NCI-H1930 (cell line): ENCODE measurements around the gene DNAJC11.
"Not testable (repeated sequence)": the region's sequence is repeated elsewhere in the genome, so short reads cannot be mapped to it uniquely, and the experiment has no call there.

ENCODE experiments used
- DNase-seq, 2 experiments: peaks; one replicate each; lab custom pipeline; 2025; lab: John Stamatoyannopoulos, UW

Gene DNAJC11

DNA sequence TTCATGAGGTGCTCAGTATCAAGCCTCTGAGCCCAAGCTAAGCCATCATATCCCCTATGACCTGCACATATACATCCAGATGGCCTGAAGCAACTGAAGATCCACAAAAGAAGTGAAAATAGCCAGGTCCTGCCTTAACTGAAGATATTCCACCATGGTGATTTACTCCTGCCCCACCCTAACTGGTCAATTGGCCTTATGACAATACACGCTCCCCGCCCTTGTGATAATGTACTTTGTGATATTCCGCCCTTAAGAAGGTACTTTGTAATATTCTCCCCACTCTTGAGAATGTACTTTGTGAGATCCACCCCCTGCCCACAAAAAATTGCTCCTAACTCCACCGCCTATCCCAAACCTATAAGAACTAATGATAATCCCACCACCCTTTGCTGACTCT is 1.7 kb downstream of the DNAJC11 start:
- DNase-seq = not testable (repeated sequence)

DNA sequence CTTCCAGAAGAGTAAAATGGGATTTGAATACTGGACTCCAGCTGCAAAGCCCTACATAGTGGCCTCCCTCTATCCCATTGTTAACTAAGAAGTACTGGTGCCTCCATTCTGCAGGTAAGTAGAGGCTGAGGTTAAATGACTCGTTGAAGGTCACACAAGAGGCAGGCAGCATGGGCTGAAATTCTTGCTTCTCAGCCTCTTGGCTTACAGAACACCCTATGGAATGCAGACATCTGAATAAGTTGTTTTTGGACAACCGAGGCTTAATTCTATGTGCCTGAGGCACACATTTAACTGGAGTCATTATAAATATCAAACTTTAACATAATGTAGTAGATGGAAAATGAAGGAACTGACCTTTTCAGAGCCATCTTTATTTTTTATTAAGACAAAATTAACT is 5.7 kb downstream of the DNAJC11 start:
- DNase-seq = no peak

DNA sequence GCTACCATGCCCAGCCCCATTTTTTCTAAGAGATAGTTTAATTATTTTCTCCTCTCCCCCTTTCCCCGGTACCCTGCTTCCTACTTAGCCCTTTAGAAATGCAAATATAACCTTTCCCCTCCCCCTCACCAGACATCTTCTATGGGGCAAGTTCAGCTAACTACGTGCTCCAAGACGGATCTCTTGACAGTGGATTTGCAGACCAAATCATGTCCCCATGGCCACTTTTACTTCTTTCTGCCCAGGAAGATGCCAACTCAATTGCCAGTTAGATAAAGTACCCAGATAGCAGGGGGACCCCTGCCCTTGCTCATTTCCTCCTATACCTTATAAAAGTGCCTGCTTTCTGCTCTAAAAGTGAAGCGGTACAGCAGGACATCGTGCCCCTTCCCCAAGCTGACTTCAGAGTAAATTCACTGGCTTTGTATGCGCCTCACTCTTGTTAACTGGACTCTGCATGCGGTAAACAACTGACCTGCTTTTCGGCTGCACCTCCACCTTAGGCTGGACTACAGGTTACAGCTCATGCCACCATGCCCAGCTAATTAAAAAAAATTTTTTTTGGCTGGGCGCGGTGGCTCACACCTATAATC is 7.4 kb downstream of the DNAJC11 start:
- DNase-seq = no peak

DNA sequence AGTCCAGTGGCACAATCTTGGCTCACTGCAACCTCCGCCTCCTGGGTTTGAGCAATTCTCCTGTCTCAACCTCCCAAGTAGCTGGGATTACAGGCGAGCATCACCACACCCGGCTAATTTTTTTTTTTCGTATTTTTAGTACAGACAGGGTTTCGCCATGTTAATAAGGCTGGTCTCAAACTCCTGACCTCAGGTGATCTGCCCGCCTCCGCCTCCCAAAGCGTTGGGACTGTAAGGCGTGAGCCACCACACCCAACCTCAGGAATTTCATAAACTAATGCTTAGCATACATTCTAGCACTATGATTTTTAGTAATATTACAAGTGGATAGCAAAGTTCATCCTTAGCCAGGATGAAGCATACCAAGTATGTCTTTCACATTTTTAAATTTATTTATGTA is 8.7 kb downstream of the DNAJC11 start:
- no peak for DNase-seq

DNA sequence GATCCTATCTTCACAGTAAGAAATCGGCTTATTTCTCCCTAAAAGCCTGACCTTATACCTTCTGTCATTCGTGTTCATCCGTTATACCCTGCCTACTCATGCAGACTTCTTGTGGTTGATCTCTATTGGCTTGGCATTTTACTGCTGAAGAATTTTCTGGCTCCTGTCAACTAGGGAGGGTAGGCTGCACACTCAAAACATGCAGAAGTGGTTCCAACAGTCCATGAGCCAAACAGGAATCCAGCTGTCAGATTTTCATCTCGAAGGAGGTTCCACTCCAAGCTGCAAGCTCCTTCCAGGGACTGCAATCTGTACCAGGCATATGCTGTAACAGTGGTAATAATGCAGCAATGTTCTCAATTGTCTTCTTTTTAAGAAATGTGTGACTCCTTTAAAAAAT is 10.1 kb downstream of the DNAJC11 start:
- DNase-seq = no peak

DNA sequence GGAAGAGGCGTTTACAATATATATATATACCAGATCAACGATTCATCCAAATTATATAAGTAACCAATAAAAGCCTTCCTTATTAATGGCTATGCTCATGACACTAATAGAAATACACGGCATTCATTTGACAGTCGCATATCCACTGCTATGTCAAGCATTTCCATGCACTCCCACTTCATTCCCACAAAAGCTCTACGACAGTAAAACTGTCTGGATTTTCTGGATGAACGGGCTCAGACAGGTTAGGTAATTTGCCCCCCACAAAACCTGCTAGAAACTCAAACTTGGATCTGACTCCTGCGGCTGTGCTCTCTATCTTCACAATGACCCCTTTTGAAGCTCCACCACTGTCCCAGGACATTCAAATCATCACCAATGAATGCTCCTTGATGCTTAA is 11.4 kb downstream of the DNAJC11 start:
- no peak for DNase-seq

DNA sequence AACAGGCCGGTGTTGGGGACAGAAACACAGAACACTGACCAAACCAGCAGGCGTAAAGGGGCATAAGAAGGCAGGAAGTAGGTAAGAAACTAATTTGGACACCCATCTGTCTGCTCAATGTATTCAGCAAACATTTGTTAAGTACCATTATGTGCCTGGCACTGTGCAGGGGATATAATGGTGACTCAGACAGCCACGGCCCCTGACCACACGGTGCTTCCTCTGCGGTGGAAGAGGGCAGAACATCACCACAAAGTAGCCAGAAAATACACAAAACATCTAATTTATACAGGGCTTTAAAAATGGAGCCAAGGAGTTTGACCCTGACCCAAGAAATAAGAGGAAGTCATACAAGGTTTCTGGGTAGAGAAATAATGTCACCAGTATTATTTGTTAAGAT is 12.9 kb downstream of the DNAJC11 start:
- DNase-seq = no peak

DNA sequence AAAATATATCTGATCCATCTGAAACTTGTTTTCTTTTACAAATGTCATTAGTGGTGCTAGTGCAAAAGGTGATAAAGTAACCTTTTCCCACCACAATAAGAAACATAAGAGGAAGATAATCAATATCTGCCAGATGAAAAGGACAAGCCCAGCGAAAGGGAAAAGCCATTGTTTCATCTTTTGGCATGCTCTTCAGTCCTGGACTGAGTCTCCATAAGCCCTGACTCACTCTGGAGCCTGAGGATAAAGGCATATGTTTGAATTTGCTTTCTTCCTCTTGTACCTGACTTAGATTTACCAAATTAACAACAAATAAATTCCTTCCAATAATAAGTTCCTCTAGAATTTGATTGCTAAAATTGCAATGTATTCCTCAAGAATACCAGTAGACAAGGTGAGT is 13.6 kb downstream of the DNAJC11 start:
- no peak for DNase-seq

DNA sequence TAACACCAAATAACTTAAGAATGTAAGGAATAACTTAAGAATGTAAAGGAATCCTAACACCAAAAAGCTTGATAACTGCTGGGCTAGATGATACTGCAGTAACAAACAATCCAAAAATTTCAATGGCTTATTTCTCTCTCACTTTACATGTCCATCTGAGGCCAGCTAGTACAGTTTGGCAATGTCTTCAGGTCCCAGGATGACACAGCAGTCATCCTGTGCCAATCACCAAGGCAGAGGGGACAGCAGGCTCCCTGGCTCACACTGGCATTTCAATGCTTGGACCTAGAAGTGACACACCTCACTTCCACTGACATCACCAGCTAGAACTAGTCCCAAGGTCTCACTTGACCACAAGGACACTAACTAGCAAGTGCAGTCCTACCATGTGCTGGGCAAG is 15.3 kb downstream of the DNAJC11 start:
- DNase-seq = no peak

DNA sequence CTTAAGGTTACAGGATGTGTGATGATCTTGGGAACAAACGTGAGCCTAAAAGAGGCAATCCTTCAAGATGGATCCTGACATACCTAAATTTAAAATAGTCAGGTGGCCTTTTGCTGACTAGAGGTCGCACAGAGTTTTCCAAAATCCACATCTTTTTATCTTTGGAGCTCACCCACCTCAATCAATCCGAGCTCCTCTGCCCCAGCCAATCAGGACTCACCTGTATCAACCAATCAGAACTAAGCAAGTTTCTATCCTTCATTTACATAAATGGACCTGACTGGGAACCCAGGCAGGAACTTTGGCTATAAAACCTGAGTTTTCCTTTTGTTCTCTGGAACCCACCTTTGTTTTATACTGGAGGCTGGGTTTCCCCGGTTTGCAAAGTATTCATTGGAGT is 16.2 kb downstream of the DNAJC11 start:
- no peak for DNase-seq

DNA sequence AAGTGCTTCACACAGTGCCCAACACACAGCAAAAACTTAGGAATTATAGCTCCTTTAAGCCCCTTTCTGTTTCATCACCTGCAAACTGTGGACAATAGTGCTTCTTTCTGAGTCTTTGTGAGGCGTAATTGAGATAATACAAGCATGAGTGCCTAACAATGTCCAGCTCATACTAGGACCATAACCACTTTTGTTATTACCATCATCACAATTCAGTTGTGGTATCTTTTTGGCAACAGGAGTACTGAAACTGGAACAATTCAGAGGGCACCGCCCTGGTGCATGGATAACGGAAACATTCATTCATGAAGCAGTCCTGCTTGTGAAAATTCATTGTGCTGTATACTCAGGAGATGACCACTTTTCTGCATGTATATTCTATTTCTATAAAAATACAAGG is 18.2 kb downstream of the DNAJC11 start:
- no peak for DNase-seq

DNA sequence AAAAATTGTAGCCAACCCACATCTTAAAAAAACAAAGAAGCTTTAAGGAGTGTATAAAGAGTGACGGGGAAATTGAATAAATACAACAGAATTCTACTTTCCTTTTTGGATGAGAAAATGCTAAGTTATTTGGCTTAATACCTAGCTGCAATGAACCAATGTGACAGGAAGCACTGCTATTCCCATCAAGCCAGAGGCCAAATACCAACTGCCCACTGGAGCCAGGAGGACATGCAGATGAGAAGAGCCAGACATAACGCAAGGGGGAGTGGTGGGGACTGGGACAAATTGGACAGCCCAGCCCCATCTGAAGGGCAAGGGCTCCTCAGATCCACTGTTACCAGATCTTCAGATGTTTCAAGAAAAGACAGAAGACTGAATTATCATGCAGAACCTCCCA is 25.7 kb downstream of the DNAJC11 start:
- no peak for DNase-seq

DNA sequence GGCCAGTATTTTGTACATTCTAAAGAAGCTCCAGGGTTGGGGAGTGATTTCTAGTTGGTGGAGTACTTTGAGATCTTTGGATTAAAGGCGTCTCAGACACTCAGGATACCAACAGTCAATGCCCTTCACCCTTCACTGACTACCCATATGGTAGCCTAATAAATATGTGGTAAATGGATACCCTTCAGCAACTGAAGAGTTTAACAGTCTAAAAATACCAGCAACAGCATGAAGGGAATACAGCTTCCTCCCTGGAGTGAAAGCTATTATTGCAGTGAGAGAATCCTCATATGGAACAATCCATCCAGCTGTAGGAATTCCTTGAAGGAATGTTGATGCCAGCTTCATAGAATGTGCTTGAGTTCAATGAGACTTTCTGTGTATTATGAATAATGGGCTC is 26.8 kb downstream of the DNAJC11 start:
- DNase-seq = no peak

DNA sequence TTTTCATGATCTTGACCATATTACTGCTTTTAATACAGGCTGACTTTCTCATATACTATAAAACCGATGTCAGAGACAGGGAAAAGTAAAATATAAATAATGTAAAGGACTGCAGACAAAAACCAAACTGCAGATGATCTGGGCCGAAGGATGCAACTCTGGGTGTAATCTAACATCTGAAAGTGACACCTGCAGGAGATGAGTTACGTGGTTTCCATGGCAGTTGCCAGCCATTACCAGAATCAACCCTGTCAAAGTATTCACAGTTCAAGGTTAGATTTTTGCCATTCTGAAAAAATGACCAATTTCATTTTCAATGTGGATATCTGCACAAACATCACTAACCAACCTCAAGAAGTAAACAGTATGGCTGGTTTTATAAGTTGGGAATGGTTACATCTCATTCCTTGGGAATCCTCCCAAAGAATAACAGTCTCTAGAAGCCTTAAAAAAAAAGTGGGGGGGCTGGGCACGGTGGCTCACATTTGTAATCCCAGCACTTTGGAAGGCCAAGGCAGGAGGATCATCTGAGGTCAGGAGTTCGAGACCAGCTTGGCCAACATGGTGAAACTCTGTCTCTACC is 27.7 kb downstream of the DNAJC11 start:
- no peak for DNase-seq

DNA sequence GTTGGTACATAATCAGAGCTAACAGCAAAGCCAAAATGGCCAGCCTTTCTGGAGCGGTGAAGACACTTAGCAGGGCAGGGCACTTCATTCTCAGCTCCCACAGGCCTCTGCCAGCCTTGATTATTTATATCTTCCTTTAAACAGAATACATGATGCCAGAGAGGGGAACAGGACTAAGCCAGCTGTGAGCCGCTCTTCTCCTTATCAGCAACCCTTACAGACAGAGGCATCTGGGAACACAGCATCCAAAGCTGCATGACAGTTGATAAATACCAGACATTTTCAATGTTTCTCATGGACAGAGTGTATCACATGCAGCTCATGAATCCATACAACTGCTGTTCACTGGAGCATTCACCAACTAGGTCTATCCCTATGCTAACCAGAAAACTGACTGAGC is 29.1 kb downstream of the DNAJC11 start:
- DNase-seq = no peak

DNA sequence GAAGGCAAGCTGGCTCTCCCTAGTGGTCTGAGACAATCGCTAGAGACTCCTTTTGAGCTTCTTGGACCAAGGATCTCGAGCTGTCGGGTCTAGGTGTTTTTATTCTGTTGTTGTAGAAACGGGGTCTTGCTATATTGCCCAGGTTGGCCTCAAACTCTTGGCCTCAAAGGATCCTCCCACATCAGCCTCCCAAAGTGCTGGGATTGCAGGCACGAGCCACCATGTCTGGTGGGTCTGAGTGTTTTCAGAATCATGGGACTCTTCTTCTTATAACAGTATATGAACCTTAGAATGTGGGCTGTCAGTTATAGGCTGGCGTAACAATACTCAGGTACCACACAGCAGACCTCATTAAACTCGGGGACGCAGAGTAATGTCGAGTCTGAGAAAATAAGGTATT is 33.1 kb downstream of the DNAJC11 start:
- DNase-seq = no peak

DNA sequence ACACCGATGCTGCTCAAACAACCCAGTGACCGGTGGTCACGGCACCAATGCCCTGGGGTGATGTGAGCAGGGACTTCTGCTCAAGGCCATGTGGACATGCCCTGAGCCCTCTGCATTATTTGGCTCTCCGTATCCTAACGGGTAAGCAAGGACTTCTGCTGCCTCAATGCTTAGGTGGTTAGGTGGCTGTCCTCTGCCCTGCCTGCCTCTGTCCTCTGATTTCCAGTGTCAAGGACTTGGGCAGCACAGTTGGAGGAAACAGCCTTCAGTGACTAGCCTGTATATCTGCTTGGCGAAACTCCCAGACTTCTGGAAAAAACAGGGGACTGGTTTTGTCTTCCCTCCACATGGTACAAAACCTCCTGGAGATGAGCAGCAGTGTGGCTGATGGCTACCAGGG is 34.5 kb downstream of the DNAJC11 start:
- DNase-seq = no peak

DNA sequence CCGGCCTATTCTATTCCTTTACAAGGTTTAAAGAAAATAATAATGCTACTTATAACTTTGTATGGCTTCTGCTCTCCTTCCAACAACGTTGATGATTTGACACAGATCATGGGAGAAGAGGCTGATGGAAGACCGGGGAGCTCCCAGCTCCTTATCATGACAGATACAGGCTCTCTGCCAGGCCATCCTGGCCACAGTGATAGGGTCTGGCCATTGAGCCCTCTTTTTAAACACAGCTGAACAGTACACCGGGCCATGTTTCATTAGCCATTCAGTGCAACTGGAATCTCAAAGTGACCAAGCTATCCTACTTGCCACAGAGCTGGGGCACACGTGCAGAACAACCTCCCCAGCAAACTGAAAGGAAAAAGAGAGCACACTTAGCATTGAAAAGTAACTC is 34.9 kb downstream of the DNAJC11 start:
- DNase-seq = no peak

DNA sequence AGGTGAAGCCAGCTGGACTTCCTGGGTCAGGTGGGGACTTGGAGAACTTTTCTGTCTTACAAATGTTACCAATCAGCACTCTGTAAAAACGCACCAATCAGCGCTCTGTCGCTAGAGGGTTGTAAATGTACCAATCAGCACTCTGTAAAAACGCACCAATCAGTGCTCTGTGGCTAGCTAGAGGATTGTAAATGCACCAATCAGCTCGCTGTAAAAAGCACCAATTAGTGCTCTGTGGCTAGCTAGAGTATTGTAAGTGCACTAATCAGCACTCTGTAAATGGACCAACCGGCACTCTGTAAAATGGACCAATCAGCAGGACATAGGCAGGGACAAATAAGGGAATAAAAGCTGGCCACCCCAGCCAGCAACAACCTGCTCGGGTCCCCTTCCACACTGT is 39.1 kb downstream of the DNAJC11 start:
- DNase-seq = not testable (repeated sequence)

DNA sequence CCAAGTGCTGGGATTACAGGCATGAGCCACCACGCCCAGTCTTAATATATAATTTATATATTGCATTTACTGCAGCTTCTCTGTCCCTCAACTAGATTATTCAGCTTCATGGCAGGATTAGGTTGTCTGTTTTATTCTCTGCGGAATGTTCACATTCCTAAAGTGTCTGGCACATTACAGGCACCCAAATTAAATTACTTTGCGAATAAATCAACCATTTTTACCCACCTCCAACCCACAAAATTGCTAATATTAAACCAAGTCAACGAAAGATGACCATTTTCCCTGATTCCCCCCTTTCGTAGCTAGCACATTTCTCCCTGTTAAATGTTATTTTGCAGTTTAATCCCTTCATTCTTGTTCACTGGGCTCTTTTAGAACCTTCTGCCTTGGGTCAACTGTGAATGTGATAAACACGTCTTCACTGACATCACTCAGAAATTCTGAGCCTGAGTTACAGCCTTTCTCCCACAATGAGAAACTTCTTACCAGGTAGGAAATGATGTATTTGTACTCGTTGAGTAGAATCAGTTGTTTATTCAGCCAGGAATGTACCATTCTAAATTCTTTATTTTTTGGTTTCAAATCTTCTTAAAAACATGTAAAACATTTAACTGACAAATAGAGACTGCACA is 41.1 kb downstream of the DNAJC11 start:
- DNase-seq = no peak

DNA sequence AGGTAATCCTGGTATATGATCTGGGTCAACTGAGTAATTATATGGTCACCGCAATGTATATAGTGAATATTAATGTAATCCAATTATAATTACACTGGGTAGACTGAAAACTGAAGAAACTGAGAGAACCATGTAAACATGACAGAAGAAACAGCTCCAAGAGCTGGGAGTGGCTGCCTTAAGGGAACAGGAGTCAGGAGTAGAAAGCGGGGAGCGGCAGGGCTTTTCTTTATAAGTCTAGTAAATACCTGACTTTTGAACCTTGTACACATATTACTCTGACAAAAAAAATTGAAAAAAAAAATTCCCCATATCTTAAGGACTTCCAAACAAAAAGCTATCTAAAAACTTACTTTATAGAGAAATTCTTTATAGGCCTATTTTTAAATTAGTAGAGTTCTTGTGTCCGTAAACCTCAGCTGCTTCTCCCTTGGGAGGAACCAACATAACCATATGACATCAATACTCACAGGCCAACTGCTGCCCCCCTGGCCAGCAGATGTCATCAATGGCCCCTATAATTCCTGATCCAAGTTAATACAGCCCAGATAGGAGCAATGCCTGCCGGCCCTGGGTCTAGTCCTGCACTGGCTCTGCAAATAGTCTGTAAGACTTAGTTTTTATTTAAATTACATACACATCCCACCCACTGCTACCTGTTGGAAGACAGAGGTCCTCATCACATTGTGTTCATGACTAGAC is 43.1 kb downstream of the DNAJC11 start:
- DNase-seq = no peak

DNA sequence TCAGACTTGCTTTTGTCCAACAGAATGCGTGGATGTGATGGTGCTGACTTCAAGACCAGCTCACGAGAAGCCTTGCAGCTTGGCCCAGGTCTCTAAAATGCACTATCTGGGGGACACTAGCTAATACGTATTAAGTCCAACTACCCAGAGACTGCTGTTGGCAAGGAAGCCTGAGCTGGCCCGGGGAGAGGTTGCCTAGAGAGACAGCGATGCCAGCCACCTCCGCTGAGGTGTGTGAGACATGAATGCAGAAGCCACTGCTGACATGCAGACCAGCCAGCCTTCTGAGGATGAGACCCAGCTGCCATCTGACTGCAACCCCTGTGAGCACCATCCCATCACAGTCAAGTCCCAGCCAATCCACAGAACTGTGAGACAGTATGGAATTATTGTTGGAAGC is 44.5 kb downstream of the DNAJC11 start:
- DNase-seq = no peak
